Keratinocyte (primary cell): ENCODE results near the gene DDX31.

Source experiments
- CTCF ChIP-seq, 3 experiments: IDR thresholded peaks in 1 of 3; conservative IDR thresholded peaks in 1 of 3; optimal IDR thresholded peaks in 1 of 3; 2 replicates in 2 of 3; 3 replicates in 1 of 3; pipeline versions ENCODE3 to v1.5.1; 2011; ENCODE audit warnings: low read length in 3 of 3, mild to moderate bottlenecking in 3 of 3, moderate library complexity in 2 of 3, control low read depth in 1 of 3, inconsistent platforms in 1 of 3; ENCODE audit not compliant: insufficient read depth in 2 of 3; ENCODE audit errors: extremely low read depth in 1 of 3
- EZH2 ChIP-seq: IDR thresholded peaks from one replicate; pipeline ENCODE4 v1.6.1; 2012; ENCODE audit warnings: inconsistent platforms, mild to moderate bottlenecking, low read length, moderate library complexity

GRCh38 chr9:132630811-132631210 is 39.0 kb downstream of the DDX31 start:
- TF ChIP-seq CTCF (optimal IDR thresholded peaks at IDR 0.05 in 1 of 3, IDR thresholded peaks at IDR 0.05 in 1 of 3, conservative IDR thresholded peaks at IDR 0.05 in 1 of 3; ENCODE audit: extremely low read depth in 1 of 3, insufficient read depth in 2 of 3, low read length in 3 of 3) (no peak), EZH2 (no peak)
